Embryonic facial prominence (tissue), 1 donor: ENCODE results near the gene NDFIP2.

ENCODE experiments used
- DNase-seq: peaks from one replicate; pipeline ENCODE4 v3.0.0-alpha.2; 2016; ENCODE audit errors: extremely low spot score

Gene NDFIP2

GRCh38 chr13:79496188-79496587 lies 15.2 kb downstream of the NDFIP2 start:
- DNase-seq: no peak

DNA sequence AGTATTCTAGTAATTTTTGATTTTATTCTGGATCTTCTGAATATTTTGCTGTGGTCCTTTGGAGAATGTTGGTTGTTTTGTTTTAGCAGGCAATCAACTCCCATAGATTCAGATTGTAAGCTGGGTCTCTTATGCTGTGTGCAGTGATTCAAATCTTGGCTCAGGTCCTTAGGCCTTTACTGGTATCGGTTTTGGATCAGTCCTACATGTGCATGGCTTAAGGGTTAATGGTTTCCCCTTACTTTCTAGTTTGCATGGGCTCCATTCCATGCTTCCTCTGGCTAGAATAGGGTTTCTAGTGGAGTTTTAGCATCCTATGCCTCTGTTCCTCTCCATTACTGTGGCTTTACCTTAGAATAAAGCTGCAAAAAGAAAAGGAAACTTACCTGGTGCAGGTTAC lies 16.1 kb downstream of the NDFIP2 start:
- DNase-seq: no peak

DNA sequence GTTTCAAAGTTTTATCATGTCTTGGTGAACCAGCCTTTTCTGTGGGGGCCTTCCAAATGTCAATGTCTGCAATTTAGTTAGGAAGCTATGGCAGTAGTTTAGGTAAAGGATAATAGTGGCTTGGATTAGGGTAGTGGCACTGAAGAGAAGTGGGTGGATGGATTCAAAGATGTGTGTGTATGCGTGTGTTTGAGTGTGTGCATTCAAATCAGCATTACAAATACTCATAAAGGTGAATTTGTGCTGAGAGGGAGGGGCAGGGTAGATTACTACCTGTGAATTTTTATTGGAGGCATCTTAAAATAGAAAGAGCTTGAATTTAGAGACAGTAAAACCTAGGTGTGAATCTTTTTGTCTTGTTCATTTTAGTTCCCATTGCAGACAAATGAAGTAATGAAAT lies 16.9 kb downstream of the NDFIP2 start:
- no peak for DNase-seq

DNA sequence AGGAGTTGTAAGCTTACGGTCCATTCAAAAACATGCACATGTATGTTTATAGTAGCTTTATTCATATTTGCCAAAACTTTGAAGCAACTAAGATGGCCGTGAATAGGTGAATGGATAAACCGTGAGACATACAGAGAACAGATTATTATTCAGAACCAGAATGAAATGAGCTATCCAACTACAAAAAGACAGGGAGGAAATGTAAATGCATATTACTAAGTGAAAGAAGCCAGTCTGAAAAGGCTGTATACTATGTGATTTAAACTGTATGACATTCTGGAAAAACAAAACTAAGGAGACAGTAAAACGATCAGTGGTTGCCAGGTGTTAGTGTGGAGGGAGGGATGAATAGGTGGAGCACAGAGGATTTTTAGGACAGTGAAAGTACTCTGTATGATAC lies 19.9 kb downstream of the NDFIP2 start:
- no peak for DNase-seq

DNA sequence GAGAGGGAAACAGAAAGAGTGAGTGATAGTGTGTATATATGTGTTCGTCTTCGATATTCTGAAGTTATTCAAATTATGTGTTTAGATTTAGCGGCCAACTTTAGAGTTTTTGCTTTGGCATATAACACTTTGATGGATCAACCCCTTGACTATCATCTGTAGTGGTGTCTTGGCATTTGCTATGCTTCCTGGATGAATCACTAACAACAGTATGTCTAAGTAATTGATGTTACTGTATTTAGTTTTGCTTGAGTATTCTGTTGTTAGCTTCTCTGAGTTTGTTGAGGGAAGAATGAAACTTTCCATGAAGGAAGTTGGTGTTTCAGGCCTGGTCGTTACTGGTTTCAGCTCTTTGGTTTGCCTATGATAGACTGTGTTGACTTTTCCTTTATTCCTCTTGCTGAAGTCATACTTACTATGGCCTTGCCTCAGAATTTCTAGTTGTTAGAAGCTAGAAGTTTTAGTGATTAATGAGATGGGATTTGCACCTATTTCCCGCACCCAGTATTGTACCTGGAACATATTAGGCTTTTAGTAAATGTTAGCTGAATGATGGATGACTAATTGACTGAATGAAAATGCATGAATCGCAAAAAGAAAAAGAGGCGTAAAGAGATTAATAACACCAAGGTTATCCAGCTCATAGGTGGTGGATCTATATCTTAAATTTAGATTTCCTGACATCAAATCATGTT lies 20.7 kb downstream of the NDFIP2 start:
- DNase-seq: no peak

DNA sequence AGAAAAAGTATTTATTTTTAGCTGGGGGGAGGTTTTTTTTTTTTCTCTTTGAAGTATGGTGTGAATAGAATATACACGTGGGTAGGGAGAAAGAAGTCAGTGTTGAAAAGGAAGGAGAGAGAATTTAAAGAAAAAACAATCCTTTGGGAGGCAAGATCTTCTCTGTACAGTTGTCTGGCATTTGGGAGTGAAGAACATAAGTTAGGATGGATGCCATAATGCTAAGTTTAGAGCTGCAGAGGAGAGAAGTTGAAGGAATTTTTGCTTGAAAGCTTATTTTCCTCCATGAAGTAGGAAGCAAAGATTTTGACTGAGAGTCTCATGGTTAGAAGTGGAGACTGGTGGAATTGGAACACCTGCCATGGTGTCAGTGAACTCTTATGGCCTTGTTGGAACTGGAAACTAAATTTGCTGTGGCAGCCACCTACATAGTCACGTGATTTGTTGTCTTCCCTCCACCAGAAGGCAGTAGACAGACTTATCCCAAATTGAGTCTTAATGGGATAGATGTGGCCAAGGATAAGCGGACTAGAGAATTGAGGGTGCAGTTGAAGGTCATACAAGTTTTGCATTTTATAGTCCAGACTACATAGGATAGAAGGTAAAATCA lies 22.0 kb downstream of the NDFIP2 start:
- DNase-seq: no peak

DNA sequence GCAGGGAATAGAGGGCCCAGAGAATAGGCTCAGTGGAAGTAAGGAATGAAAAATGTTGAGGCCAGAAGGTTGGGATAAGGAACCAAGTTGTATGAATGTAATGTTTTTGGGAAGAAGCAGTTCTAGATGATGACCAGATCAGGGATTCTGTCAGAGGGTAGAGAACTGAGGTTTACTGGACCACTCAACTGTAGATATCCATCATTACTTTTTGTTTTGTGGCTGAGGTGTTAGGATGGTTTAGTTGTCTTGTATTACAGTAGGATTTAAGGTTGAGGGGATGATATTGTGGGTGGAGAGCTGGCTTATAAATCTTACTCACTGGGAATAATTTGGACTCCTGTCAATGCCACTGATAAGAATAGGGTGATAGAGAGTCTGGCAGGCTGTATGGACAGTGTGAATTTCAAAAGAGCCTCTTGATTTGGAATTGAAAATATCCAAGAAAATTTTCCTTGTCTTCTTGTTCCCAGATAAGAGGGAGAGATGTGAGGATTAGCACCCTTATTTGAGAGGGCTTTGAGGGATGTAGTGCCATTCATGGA lies 22.6 kb downstream of the NDFIP2 start:
- DNase-seq: no peak

- DNase-seq: no peak
Observed at GRCh38 chr13:79508224-79508961, 27.4 kb downstream of the NDFIP2 start.

- no peak for DNase-seq
Observed at GRCh38 chr13:79511611-79512010, 30.7 kb downstream of the NDFIP2 start.

DNA sequence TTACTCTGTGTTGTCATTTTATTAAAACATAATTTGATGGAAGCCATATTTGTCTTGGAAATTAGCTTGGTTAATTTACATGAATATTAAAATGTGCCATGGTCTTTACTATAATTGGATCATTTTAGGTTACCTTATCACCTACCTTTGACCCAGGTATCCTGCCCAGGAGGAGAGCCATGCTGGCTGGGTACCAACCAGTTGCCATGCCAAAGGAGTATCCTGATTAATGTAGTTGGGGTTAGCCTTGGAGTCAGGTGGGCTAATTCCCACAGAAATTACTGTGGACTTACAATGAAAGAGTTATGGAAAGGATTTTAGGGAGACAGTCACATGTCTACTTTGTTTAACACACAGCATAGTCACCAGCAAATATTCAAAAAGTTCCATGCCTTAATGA lies 32.0 kb downstream of the NDFIP2 start:
- DNase-seq: no peak

GRCh38 chr13:79516595-79516994 lies 35.6 kb downstream of the NDFIP2 start:
- no peak for DNase-seq

- DNase-seq: no peak
Observed at GRCh38 chr13:79519255-79519654, 38.3 kb downstream of the NDFIP2 start.

GRCh38 chr13:79522583-79522982 lies 41.6 kb downstream of the NDFIP2 start:
- no peak for DNase-seq

DNA sequence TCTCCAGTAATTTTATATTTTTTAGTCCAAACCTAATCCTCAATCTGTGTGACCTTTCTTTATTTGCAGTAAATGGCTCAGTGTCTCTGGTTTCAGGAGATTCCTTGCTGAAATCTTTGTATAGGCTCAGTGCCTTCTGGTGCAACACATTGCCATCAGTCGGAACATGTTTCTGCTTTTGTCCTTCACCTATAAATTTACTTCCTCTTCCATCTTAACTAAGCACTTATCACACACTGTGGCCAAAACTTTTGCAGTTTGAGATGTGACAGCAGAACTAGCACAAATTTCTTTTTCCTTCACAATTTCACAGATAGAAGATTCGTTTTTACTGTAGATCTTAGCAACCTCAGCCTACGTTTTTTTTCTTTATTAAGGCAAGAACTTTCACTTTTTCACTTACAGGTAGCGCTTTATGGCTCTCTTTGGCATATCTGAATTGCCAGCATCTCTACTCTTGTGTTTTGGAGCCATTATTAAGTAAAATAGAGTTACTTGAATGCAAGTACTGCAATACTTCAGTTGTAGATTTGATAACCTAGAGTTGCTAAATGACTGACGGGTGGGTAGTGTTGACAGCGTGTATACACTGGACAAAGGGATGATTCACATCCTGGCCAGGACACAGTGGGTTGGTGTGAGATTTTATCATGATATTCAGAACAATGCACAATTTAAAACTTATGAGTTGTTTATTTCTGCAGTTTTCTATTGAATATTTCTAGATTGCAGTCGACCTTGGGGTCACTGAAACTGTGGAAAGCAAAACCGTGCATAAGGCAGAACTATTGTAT lies 44.3 kb downstream of the NDFIP2 start:
- no peak for DNase-seq

GRCh38 chr13:79527698-79528097 lies 46.7 kb downstream of the NDFIP2 start:
- DNase-seq: no peak

GRCh38 chr13:79528356-79528755 lies 47.4 kb downstream of the NDFIP2 start:
- no peak for DNase-seq

DNA sequence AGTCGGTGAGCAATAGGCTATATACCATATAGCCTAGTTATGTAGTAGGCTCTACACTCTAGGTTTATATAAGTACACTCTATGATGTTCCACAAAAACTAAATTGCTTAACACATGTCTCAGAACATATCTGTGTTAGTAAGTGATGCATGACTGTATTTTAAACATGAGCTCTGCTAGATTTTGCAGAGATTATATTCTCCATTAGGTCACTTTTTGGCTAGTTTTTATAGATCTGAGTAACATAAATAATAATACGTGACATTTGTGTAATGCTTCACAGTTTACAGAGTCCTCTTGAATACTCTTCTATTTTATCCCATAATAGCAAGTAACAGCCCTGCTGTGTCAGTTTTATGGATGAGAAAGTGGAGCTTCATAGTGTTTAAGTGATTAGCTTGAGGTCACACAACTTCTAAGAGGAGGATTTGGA lies 47.8 kb downstream of the NDFIP2 start:
- DNase-seq: no peak

DNA sequence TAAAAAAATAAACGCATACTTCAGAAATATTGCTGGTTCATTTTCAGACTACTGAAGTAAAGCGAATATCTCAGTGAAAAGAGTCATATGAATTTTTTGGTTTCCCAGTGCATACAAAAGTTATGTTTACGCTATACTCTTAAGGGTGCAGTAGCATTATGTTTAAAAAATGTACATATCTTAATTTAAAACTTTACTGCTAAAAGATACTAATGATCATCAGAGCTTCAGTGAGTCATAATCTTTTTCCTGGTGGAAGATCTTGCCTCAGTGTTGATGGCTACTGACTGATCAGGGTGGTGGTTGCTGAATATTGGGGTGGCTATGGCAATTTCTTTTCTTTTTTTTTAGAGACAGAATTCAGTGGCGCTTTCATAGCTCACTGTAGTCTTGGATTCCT lies 48.9 kb downstream of the NDFIP2 start:
- no peak for DNase-seq

GRCh38 chr13:79530270-79530669 lies 49.3 kb downstream of the NDFIP2 start:
- DNase-seq: no peak

DNA sequence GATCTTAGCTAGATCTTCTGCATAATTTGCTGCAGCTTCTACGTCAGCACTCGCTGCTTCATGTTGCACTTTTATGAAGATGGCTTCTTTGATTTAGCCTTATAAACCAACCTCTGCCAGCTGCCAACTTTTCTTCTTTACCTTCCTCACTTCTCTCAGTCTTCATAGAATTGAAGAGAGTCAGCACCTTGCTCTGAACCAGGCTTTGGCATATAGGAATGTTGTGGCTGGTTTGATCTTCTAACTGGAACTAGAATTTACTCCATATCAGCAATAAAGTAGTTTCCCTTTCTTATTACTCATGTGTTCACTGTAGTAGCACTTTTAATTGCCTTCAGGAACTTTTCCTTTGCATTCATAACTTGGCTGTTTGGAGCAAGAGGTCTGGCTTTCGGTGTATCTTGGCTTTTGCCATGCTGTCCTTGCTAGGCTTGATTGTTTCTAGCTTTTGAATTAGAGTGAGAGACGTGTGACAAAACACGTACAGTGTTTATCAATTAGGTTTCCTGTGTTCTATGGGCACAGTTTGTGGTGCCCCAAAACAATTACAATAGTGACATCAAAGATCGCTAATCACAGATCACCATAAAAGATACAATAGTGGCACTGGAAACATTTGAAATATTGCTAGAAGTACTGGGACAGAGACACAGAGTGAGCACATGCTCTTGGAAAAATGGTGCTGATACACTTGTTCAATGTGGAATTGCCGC lies 50.7 kb downstream of the NDFIP2 start:
- DNase-seq: no peak

DNA sequence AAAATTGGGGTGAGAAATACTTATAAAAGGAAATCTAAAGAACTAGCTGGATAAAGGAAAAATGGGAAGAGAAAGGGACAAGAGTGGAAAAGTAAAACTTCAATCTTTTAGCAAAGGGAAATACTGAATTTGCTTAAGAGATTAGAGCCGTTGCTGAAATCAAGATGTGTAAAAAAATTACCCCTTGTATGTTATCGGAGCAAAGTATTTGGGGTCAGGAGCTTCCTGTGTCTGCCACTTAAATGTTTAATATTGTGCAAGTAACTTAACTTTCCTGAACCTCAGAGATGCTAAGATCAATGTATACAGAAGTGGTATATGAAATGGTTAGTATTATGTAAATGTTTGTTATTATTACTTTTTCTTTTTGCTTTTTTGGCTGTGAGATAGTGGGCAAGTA lies 51.6 kb downstream of the NDFIP2 start:
- no peak for DNase-seq
